Measurements from ENCODE around the gene OTULIN.

Gene OTULIN

DNA sequence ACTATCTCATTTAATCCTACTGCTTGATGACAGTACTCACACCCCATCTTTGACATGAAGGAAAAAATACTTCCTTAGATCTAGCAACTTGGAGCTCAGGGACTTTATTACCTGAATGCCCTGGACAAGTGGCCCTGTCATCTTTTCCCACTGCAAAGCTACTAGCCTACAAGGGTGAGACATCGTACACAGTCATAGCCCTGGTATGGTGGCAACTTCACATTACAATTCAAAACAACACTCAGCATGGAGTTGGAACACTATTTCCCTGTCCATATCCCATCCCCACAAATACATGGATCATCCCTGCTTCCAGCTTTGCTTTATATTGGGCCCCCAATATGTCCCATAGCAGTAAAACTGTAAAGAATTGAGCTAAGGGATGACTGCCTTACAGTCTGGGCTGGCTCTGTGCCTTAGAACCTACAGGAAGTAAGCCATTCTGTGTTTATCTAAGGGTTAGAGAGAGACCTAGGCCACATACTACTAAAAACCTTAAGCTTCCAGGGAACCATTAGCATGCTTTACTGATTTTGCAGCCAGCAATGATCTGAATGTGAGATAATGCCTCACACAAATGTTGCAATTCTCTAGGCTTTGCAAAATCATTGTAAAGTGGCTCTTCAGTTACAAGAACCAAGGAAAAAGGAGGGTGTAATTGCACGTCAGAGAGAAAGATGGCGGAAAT is 55.9 kb downstream of the OTULIN start:
- Histone ChIP-seq H3K4me3 (ENCODE audit: extremely low read depth, insufficient read depth, low read length, poor library complexity, severe bottlenecking) (no peak overlapping the region), H3K27ac (ENCODE audit: low read depth, low read length, severe bottlenecking) (peak overlapping the region; percentile 60), H3K36me3 (ENCODE audit: control insufficient read depth, insufficient read depth, low read length) (peaks cover 8% of the 10 kb centered on the region), H3K9me3 (ENCODE audit: control insufficient read depth, low read length) (peaks cover 4% of the 10 kb centered on the region), H3K4me1 (ENCODE audit: control insufficient read depth, insufficient read depth, low read length, poor library complexity, severe bottlenecking) (peaks cover 9% of the 10 kb centered on the region)
- 88 to 100% methylated on average over 2 to 3 of the region's 3 CpGs for WGBS, 2 experiments (ENCODE audit: insufficient coverage in 2 of 2)

DNA sequence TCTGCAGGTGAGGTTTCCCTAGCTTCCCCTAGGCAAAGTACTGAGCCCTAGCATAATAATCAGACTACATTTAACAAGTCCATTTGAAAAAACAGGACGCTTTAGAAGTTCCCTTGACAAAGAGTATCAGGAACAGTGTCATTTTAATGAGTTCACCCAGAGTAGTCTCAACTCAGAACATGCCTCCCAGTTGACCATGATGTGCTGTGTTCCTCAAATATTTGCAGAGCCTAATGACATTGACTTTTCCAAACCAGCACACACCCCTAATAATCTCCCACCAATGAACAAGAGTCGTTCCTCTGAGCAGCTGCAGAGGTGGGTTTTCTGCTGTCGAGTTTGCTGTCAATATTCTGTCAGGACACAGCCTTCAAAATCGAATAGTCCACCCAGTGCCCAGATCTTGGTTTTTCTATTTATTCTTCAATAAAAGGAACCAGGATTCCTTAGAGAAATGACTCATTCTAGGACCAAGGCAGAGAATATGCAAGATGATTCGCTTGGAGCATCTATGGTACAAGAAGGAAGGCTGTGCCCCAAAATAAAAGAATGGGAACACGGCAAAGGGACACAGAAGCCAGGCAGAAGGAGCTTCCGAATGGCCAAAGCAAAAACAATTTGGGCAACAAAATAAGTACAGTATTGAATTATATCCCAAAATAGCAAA is 57.6 kb downstream of the OTULIN start:
- 96% methylated on average over 3 to 5 of the region's 7 CpGs for WGBS, 2 experiments (ENCODE audit: insufficient coverage in 2 of 2)
- H3K4me1 ChIP-seq (ENCODE audit: control insufficient read depth, insufficient read depth, low read length, poor library complexity, severe bottlenecking): peaks cover 23% of the 10 kb centered on the region
- H3K36me3 ChIP-seq (ENCODE audit: control insufficient read depth, insufficient read depth, low read length): no peaks in the 10 kb centered on the region
- no peak overlapping the region for H3K4me3 ChIP-seq (ENCODE audit: extremely low read depth, insufficient read depth, low read length, poor library complexity, severe bottlenecking)
- H3K27ac ChIP-seq (ENCODE audit: low read depth, low read length, severe bottlenecking): no peak overlapping the region
- peaks cover 4% of the 10 kb centered on the region for H3K9me3 ChIP-seq (ENCODE audit: control insufficient read depth, low read length)

DNA sequence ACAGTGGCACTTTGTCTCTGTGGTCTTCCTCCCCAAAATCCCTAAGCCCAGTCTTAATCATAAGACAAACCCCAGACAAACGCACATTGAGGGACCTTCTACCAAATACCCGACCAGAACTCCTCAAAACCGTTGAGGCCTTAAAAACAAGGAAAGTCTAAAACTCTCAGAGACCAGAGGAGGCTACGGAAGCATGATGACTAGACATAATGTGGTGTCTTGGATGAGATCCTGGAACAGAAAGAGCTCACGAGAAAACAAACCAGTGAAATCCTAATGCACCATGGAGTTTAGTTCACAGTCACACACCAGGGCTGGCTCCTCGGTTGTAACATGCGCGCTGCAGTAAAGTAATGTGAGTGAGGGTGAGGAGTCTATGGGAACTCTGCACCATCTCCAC is 58.4 kb downstream of the OTULIN start:
- peaks cover 4% of the 10 kb centered on the region for H3K9me3 ChIP-seq (ENCODE audit: control insufficient read depth, low read length)
- no peak overlapping the region for H3K27ac ChIP-seq (ENCODE audit: low read depth, low read length, severe bottlenecking)
- 100% methylated on average over 1 of the region's 8 CpGs for WGBS, 2 experiments (ENCODE audit: insufficient coverage in 2 of 2)
- no peak overlapping the region for H3K4me3 ChIP-seq (ENCODE audit: extremely low read depth, insufficient read depth, low read length, poor library complexity, severe bottlenecking)
- no peaks in the 10 kb centered on the region for H3K36me3 ChIP-seq (ENCODE audit: control insufficient read depth, insufficient read depth, low read length)
- peaks cover 27% of the 10 kb centered on the region for H3K4me1 ChIP-seq (ENCODE audit: control insufficient read depth, insufficient read depth, low read length, poor library complexity, severe bottlenecking)

DNA sequence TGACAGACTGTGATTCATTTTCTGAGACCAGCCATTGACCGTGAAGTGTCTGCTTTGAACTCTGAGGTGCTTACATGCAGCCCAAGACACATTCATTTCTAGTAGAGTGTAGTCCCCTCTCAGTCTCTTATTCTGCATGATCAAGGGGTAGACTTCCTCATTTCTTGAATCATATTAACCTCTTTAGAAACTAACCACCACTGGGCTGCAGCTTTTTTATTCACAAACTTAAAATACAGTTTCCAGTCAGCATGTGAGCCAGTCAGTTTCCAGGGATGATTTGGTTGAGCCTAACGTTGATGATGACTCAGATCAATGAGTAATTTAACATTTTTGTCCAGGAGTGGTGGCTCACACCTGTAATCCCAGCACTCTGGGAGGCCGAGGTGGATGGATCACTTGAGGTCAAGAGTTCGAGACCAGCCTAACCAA is 59.2 kb downstream of the OTULIN start:
- Histone ChIP-seq H3K36me3 (ENCODE audit: control insufficient read depth, insufficient read depth, low read length) (no peaks in the 10 kb centered on the region), H3K9me3 (ENCODE audit: control insufficient read depth, low read length) (peaks cover 2% of the 10 kb centered on the region), H3K27ac (ENCODE audit: low read depth, low read length, severe bottlenecking) (no peak overlapping the region), H3K4me3 (ENCODE audit: extremely low read depth, insufficient read depth, low read length, poor library complexity, severe bottlenecking) (no peak overlapping the region), H3K4me1 (ENCODE audit: control insufficient read depth, insufficient read depth, low read length, poor library complexity, severe bottlenecking) (peaks cover 33% of the 10 kb centered on the region)
- WGBS, 2 experiments (ENCODE audit: insufficient coverage in 2 of 2): 89 to 98% methylated on average over 3 to 4 of the region's 4 CpGs

DNA sequence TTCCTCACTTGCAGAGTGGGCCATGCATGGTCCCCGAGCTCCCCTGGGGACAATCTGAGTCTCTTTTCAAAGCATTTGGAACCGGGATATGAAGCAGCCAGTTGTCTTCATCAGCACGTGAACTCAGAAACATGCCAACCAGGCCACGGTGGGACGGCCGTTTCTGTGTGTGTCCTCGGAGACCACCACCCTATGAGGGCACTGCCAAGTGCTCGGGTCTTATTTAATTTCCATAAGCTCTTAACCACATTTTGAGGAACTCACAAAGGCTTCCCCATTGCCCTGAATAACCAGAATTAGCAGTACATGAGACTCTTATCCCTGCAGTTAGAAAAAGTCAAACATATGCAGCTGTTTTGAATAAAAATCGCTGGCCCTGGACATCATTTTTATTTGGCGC is 60.1 kb downstream of the OTULIN start:
- no peaks in the 10 kb centered on the region for H3K36me3 ChIP-seq (ENCODE audit: control insufficient read depth, insufficient read depth, low read length)
- no peaks in the 10 kb centered on the region for H3K9me3 ChIP-seq (ENCODE audit: control insufficient read depth, low read length)
- H3K4me1 ChIP-seq (ENCODE audit: control insufficient read depth, insufficient read depth, low read length, poor library complexity, severe bottlenecking): peaks cover 33% of the 10 kb centered on the region
- H3K4me3 ChIP-seq (ENCODE audit: extremely low read depth, insufficient read depth, low read length, poor library complexity, severe bottlenecking): no peak overlapping the region
- 94 to 96% methylated on average over 10 of the region's 10 CpGs for WGBS, 2 experiments (ENCODE audit: insufficient coverage in 2 of 2)
- H3K27ac ChIP-seq (ENCODE audit: low read depth, low read length, severe bottlenecking): no peak overlapping the region

DNA sequence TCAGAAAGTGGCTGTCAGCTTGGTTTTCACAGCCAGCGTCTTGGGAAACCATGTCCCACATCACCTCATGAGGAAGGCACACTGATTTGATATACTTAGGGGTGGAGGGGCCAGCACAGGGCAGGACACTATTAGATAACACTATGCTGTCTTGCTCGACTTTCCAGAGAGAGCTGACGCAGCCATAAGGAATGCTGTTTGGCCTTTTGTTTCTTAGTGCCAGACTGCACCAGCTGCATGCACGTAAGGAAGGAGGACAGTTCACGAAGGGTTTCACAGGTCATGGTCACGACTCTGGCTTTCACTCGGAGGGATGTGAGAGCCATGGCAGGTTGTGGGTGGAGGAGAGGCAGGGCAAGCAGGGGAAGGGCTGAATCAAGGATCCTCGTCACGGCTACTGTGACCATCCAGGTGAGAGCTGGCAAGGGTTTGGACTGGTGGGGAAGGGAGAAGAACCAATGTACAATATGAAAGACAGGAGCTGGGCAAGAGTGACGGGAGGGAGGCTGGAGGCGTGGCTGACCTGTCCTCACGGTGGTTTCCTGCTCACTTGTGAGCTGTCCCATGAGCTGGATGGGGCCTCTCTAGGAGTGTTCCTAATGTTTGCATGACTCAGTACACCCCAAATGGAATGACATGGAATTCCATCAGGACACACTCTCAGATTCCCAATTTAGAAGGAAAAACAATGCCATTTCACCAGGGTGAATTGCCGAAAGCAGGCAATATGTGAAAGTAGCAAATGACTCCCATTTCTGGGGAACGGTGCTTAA is 61.7 kb downstream of the OTULIN start:
- H3K27ac ChIP-seq (ENCODE audit: low read depth, low read length, severe bottlenecking): no peak overlapping the region
- no peaks in the 10 kb centered on the region for H3K36me3 ChIP-seq (ENCODE audit: control insufficient read depth, insufficient read depth, low read length)
- peaks cover 24% of the 10 kb centered on the region for H3K4me1 ChIP-seq (ENCODE audit: control insufficient read depth, insufficient read depth, low read length, poor library complexity, severe bottlenecking)
- 84 to 86% methylated on average over 11 to 12 of the region's 14 CpGs for WGBS, 2 experiments (ENCODE audit: insufficient coverage in 2 of 2)
- no peaks in the 10 kb centered on the region for H3K9me3 ChIP-seq (ENCODE audit: control insufficient read depth, low read length)
- no peak overlapping the region for H3K4me3 ChIP-seq (ENCODE audit: extremely low read depth, insufficient read depth, low read length, poor library complexity, severe bottlenecking)

DNA sequence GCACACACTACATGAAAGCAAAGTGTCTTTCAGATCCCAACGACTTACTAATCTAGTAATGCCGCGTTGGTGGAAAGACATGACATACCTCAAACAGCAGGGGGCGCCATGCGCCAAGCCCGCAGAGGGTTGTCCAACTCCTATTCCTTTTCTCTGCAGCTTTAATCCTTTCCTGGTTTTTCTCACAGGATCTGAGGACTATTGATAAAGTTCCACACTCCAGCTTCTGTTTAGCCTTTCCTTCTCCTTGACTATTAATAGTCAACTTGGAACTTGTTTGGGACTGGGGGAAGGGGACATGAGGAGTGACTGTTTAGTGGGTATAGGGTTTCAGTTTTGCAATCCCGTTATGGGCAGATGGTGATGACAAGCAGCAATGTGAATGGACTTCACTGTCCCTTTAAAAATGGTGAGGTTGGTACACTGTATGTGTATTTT is 62.9 kb downstream of the OTULIN start:
- Histone ChIP-seq H3K9me3 (ENCODE audit: control insufficient read depth, low read length) (no peaks in the 10 kb centered on the region), H3K4me1 (ENCODE audit: control insufficient read depth, insufficient read depth, low read length, poor library complexity, severe bottlenecking) (peaks cover 24% of the 10 kb centered on the region), H3K36me3 (ENCODE audit: control insufficient read depth, insufficient read depth, low read length) (no peaks in the 10 kb centered on the region), H3K4me3 (ENCODE audit: extremely low read depth, insufficient read depth, low read length, poor library complexity, severe bottlenecking) (no peak overlapping the region), H3K27ac (ENCODE audit: low read depth, low read length, severe bottlenecking) (no peak overlapping the region)
- 6 to 14% methylated on average over 7 of the region's 7 CpGs for WGBS, 2 experiments (ENCODE audit: insufficient coverage in 2 of 2)

DNA sequence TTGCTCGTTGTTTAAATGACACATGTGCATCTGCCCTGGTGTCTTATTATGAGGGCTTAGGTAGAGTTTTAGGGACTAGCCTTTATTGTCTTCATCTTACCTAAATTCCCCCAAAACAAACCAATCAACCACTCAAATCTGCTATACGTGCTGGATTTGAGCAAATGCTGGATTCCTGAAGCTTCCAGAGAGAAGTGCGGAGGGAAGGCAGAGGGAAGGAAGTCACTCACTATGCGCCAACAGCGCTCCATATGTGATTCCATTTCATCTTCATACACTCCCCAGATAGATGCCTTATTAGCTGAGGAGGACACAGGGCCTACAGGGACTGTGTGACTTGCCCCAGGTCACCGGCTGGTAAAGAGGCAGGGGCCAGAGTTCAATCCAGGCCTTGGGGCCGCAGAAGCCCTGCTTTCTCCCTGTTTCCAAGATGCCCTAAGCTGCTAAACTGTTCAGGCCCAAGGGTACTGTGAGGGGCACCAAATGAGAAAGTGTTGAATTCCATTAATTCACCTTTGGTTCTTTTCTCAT is 63.5 kb downstream of the OTULIN start:
- Histone ChIP-seq H3K4me3 (ENCODE audit: extremely low read depth, insufficient read depth, low read length, poor library complexity, severe bottlenecking) (no peak overlapping the region), H3K9me3 (ENCODE audit: control insufficient read depth, low read length) (no peaks in the 10 kb centered on the region), H3K36me3 (ENCODE audit: control insufficient read depth, insufficient read depth, low read length) (no peaks in the 10 kb centered on the region), H3K27ac (ENCODE audit: low read depth, low read length, severe bottlenecking) (peak overlapping the region; percentile 62), H3K4me1 (ENCODE audit: control insufficient read depth, insufficient read depth, low read length, poor library complexity, severe bottlenecking) (peaks cover 24% of the 10 kb centered on the region)
- WGBS, 2 experiments (ENCODE audit: insufficient coverage in 2 of 2): 54 to 83% methylated on average over 2 to 3 of the region's 7 CpGs

DNA sequence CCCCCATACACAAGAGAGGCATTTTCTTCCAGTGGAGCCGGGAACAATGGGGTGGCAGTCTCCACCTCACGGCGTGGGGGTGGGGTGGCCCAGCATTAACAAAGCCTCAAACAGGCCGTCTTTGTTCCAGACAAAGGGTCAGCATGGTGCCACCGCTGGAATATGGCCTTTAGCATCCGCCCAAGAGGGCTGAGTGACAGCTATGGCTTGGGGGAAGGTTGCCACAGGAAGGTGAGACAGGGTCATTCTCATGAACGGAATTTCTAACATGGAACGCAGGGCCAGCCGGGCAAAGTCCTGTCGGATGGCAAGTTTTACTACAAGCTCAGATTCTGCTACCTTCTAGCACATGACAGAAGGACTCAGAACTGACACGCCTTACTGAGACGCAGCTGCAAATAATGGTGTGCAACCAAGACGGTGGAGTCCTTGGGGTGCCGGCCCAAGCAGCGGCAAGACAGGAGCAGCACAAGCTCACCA is 64.0 kb downstream of the OTULIN start:
- H3K9me3 ChIP-seq (ENCODE audit: control insufficient read depth, low read length): no peaks in the 10 kb centered on the region
- peaks cover 24% of the 10 kb centered on the region for H3K4me1 ChIP-seq (ENCODE audit: control insufficient read depth, insufficient read depth, low read length, poor library complexity, severe bottlenecking)
- H3K36me3 ChIP-seq (ENCODE audit: control insufficient read depth, insufficient read depth, low read length): no peaks in the 10 kb centered on the region
- no peak overlapping the region for H3K4me3 ChIP-seq (ENCODE audit: extremely low read depth, insufficient read depth, low read length, poor library complexity, severe bottlenecking)
- H3K27ac ChIP-seq (ENCODE audit: low read depth, low read length, severe bottlenecking): peak overlapping the region; percentile 62
- WGBS, 2 experiments (ENCODE audit: insufficient coverage in 2 of 2): 45 to 48% methylated on average over 13 to 15 of the region's 15 CpGs

DNA sequence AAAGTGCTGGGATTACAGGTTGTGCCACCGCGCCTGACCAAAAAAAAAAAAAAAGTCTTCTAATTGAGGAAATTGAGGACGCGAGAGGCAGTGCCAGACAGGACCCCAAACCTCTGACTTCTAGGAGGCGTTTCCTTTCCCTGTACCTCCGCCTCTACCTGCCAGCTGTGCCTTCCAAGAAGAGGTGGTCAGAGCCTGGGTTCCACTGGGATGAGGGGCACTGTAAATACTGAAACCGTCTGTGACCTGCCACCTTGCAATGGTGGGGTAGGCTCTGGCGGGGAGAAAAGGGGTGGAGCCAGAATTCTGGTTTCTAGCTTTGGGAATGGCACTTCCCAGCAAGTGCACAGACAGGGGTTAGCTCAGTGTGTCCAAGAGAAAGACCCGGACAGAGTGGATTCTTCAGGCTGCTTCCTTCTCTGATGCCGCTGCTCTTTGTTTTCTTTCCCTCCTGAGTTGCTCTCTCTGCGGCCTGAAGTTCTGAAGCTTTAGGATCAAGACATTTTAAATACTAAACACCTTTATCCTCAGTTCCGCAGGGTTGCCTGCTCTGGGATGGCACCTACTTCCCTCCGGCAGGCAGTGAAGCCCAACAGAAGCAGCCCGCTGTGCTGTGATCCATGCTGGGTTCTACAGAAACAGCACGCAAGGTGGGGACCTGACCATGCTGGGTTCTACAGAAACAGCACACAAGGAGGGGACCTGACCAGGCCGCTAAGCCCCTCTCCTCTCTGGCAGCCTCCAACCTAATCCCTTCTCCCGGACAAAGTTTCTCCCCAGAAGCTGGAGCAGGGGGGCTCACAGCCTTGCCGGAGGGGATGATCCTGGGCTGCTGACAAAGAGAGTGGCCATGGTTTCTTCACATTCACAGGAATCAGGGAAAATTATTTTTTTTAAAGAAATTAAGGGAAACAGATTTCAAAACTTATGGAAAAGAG is 65.2 kb downstream of the OTULIN start:
- no peaks in the 10 kb centered on the region for H3K36me3 ChIP-seq (ENCODE audit: control insufficient read depth, insufficient read depth, low read length)
- H3K9me3 ChIP-seq (ENCODE audit: control insufficient read depth, low read length): no peaks in the 10 kb centered on the region
- 89 to 94% methylated on average over 12 to 14 of the region's 18 CpGs for WGBS, 2 experiments (ENCODE audit: insufficient coverage in 2 of 2)
- no peak overlapping the region for H3K27ac ChIP-seq (ENCODE audit: low read depth, low read length, severe bottlenecking)
- H3K4me1 ChIP-seq (ENCODE audit: control insufficient read depth, insufficient read depth, low read length, poor library complexity, severe bottlenecking): peaks cover 24% of the 10 kb centered on the region
- H3K4me3 ChIP-seq (ENCODE audit: extremely low read depth, insufficient read depth, low read length, poor library complexity, severe bottlenecking): no peak overlapping the region

Data from mesodermal cell (in vitro differentiated cells).